ENCODE measurements around the gene TENM4. TPM values are rescaled to one million over a fixed set of nuclear protein-coding genes. Genes with fewer than 3 reads are reported as not detected.
A peak's percentile ranks its signal among the peaks of the same experiment; 100 is the strongest.

TENM4 gene
- total and polyA plus RNA-seq, 5 experiments from 2014 or later: not detected

- peaks cover 5 to 19% (median 6%) of the 10 kb centered on the region in 5 donors for H3K27me3 Mint-ChIP-seq
- POLR2A ChIA-PET: no interaction called here
- H3K4me3 Mint-ChIP-seq: no peak overlapping the region
- DNase-seq (no peak), ATAC-seq (no peak)
- H3K36me3 Mint-ChIP-seq: no peaks in the 10 kb centered on the region
- no peak overlapping the region for H3K27ac Mint-ChIP-seq
- H3K4me1 Mint-ChIP-seq: peaks cover 0 to 2% (median 0%) of the 10 kb centered on the region in 4 donors
- no peaks in the 10 kb centered on the region for H3K9me3 Mint-ChIP-seq
Observed at GRCh38 chr11:78732246-78732645, 708.6 kb downstream of the TENM4 start.

GRCh38 chr11:78731027-78731426, 709.8 kb downstream of the TENM4 start:
- DNase-seq (no peak), ATAC-seq (no peak)
- H3K36me3 Mint-ChIP-seq: no peaks in the 10 kb centered on the region
- H3K9me3 Mint-ChIP-seq: no peaks in the 10 kb centered on the region
- POLR2A ChIA-PET: no interaction called here
- no peak overlapping the region for H3K4me3 Mint-ChIP-seq
- H3K4me1 Mint-ChIP-seq: peaks cover 0 to 2% (median 0%) of the 10 kb centered on the region in 4 donors
- no peak overlapping the region for H3K27ac Mint-ChIP-seq
- peaks cover 3 to 19% (median 10%) of the 10 kb centered on the region in 5 donors for H3K27me3 Mint-ChIP-seq

- DNase-seq (no peak), ATAC-seq (no peak)
- POLR2A ChIA-PET: no interaction called here
- H3K27ac Mint-ChIP-seq: no peak overlapping the region
- no peaks in the 10 kb centered on the region for H3K9me3 Mint-ChIP-seq
- peaks cover 0 to 2% (median 0%) of the 10 kb centered on the region in 4 donors for H3K4me1 Mint-ChIP-seq
- peaks cover 6 to 26% (median 17%) of the 10 kb centered on the region in 5 donors for H3K27me3 Mint-ChIP-seq
- H3K4me3 Mint-ChIP-seq: no peak overlapping the region
- H3K36me3 Mint-ChIP-seq: no peaks in the 10 kb centered on the region
Observed at GRCh38 chr11:78730267-78730824, 710.5 kb downstream of the TENM4 start.

- POLR2A ChIA-PET: no interaction called here
- Mint-ChIP-seq H3K4me1 (peaks cover 0 to 2% (median 0%) of the 10 kb centered on the region in 4 donors), H3K36me3 (no peaks in the 10 kb centered on the region), H3K9me3 (no peaks in the 10 kb centered on the region), H3K4me3 (no peak overlapping the region), H3K27me3 (peaks cover 12 to 29% (median 23%) of the 10 kb centered on the region in 5 donors), H3K27ac (no peak overlapping the region)
- ATAC-seq (no peak), DNase-seq (no peak)
Observed at GRCh38 chr11:78727816-78728215, 713.0 kb downstream of the TENM4 start.

- POLR2A ChIA-PET: no interaction called here
- DNase-seq (no peak), ATAC-seq (no peak)
- H3K27me3 Mint-ChIP-seq: peaks cover 12 to 29% (median 23%) of the 10 kb centered on the region in 5 donors
- H3K4me3 Mint-ChIP-seq: no peak overlapping the region
- peaks cover 0 to 2% (median 0%) of the 10 kb centered on the region in 4 donors for H3K4me1 Mint-ChIP-seq
- H3K36me3 Mint-ChIP-seq: no peaks in the 10 kb centered on the region
- no peak overlapping the region for H3K27ac Mint-ChIP-seq
- H3K9me3 Mint-ChIP-seq: no peaks in the 10 kb centered on the region
Observed at GRCh38 chr11:78725200-78725599, 715.6 kb downstream of the TENM4 start.

- H3K27ac Mint-ChIP-seq: no peak overlapping the region
- no peaks in the 10 kb centered on the region for H3K4me1 Mint-ChIP-seq
- H3K27me3 Mint-ChIP-seq: peaks cover 9 to 21% (median 10%) of the 10 kb centered on the region in 5 donors
- H3K36me3 Mint-ChIP-seq: no peaks in the 10 kb centered on the region
- no peaks in the 10 kb centered on the region for H3K9me3 Mint-ChIP-seq
- no peak overlapping the region for H3K4me3 Mint-ChIP-seq
- ATAC-seq (no peak), DNase-seq (no peak)
- POLR2A ChIA-PET: no interaction called here
Observed at GRCh38 chr11:78722786-78723185, 718.0 kb downstream of the TENM4 start.

- H3K27me3 Mint-ChIP-seq: peaks cover 4 to 13% (median 9%) of the 10 kb centered on the region in 5 donors
- no peak overlapping the region for H3K27ac Mint-ChIP-seq
- no peak overlapping the region for H3K4me3 Mint-ChIP-seq
- ATAC-seq (no peak), DNase-seq (no peak)
- no peaks in the 10 kb centered on the region for H3K9me3 Mint-ChIP-seq
- no peaks in the 10 kb centered on the region for H3K4me1 Mint-ChIP-seq
- H3K36me3 Mint-ChIP-seq: no peaks in the 10 kb centered on the region
- POLR2A ChIA-PET: no interaction called here
Observed at GRCh38 chr11:78720281-78720989, 720.4 kb downstream of the TENM4 start.

- no peak overlapping the region for H3K27ac Mint-ChIP-seq
- no peak for DNase-seq
- H3K36me3 Mint-ChIP-seq: no peaks in the 10 kb centered on the region
- peaks cover 0 to 7% (median 3%) of the 10 kb centered on the region in 5 donors for H3K27me3 Mint-ChIP-seq
- H3K4me3 Mint-ChIP-seq: no peak overlapping the region
- POLR2A ChIA-PET: no interaction called here
- no peaks in the 10 kb centered on the region for H3K9me3 Mint-ChIP-seq
- no peaks in the 10 kb centered on the region for H3K4me1 Mint-ChIP-seq
- ATAC-seq: no peak
Observed at GRCh38 chr11:78717041-78717440, 723.8 kb downstream of the TENM4 start.

GRCh38 chr11:78715639-78716311, 725.1 kb downstream of the TENM4 start:
- POLR2A ChIA-PET: no interaction called here
- Mint-ChIP-seq H3K27me3 (peaks cover 0 to 7% (median 3%) of the 10 kb centered on the region in 5 donors), H3K9me3 (no peaks in the 10 kb centered on the region), H3K36me3 (no peaks in the 10 kb centered on the region), H3K4me3 (no peak overlapping the region), H3K4me1 (no peaks in the 10 kb centered on the region), H3K27ac (no peak overlapping the region)
- ATAC-seq (no peak), DNase-seq (peak in 1 of 10 donors; percentile 5)

- no peaks in the 10 kb centered on the region for H3K36me3 Mint-ChIP-seq
- ATAC-seq (no peak), DNase-seq (no peak)
- H3K4me3 Mint-ChIP-seq: no peak overlapping the region
- H3K9me3 Mint-ChIP-seq: no peaks in the 10 kb centered on the region
- no peak overlapping the region for H3K27ac Mint-ChIP-seq
- H3K27me3 Mint-ChIP-seq: peaks cover 0 to 10% (median 4%) of the 10 kb centered on the region in 5 donors
- H3K4me1 Mint-ChIP-seq: no peaks in the 10 kb centered on the region
- POLR2A ChIA-PET: no interaction called here
Observed at GRCh38 chr11:78714539-78714938, 726.3 kb downstream of the TENM4 start.

- Mint-ChIP-seq H3K36me3 (no peaks in the 10 kb centered on the region), H3K27ac (no peak overlapping the region), H3K27me3 (peaks cover 0 to 7% (median 0%) of the 10 kb centered on the region in 5 donors), H3K9me3 (no peaks in the 10 kb centered on the region), H3K4me3 (no peak overlapping the region), H3K4me1 (no peaks in the 10 kb centered on the region)
- POLR2A ChIA-PET: no interaction called here
- ATAC-seq (no peak), DNase-seq (no peak)
Observed at GRCh38 chr11:78711735-78712134, 729.1 kb downstream of the TENM4 start.

- Mint-ChIP-seq H3K4me1 (no peaks in the 10 kb centered on the region), H3K27ac (no peak overlapping the region), H3K27me3 (peaks cover 0 to 10% (median 1%) of the 10 kb centered on the region in 5 donors), H3K4me3 (no peak overlapping the region), H3K36me3 (no peaks in the 10 kb centered on the region), H3K9me3 (no peaks in the 10 kb centered on the region)
- POLR2A ChIA-PET: no interaction called here
- DNase-seq (no peak), ATAC-seq (no peak)
Observed at GRCh38 chr11:78710417-78710816, 730.4 kb downstream of the TENM4 start.

GRCh38 chr11:78708388-78708787, 732.4 kb downstream of the TENM4 start:
- ATAC-seq: no peak
- POLR2A ChIA-PET: no interaction called here

More at GRCh38 chr11:78708388-78708787, 732.4 kb downstream of the TENM4 start:
- Mint-ChIP-seq H3K27me3 (peaks cover 0 to 7% (median 1%) of the 10 kb centered on the region in 5 donors), H3K9me3 (no peaks in the 10 kb centered on the region), H3K4me1 (no peaks in the 10 kb centered on the region), H3K36me3 (no peaks in the 10 kb centered on the region), H3K27ac (no peak overlapping the region), H3K4me3 (no peak overlapping the region)
- DNase-seq: no peak

All from naive thymus-derived CD8-positive, alpha-beta T cell (primary cell).